NCI-H187 (cell line): ENCODE data around the gene HPN.
"Not testable (repeated sequence)": the region's sequence is repeated elsewhere in the genome, so short reads cannot be mapped to it uniquely, and the experiment has no call there.

Experiments
- DNase-seq, 2 experiments: peaks; one replicate each; lab custom pipeline; 2025; lab: John Stamatoyannopoulos, UW

HPN gene

GRCh38 chr19:35041548-35042055, at the start of gene HPN:
Gene HPN, plus strand, starts transcription at chr19:35041721. Its CDS starts 786 bp downstream, at chr19:35042507.
- DNase-seq = no peak

GRCh38 chr19:34992582-34992981, 48.9 kb upstream of the HPN start:
- not testable (repeated sequence) for DNase-seq

GRCh38 chr19:34994286-34994642, 47.3 kb upstream of the HPN start:
- DNase-seq = no peak

- DNase-seq = no peak
These were observed 46.6 kb upstream of the HPN start for GRCh38 chr19:34994643-34995541.

GRCh38 chr19:34995551-34995950, 46.0 kb upstream of the HPN start:
- DNase-seq = no peak

GRCh38 chr19:34997071-34997617, 44.4 kb upstream of the HPN start:
- no peak for DNase-seq

- DNase-seq = not testable (repeated sequence)
These were observed 43.3 kb upstream of the HPN start for GRCh38 chr19:34998224-34998623.

GRCh38 chr19:34998777-34999497, 42.6 kb upstream of the HPN start:
- DNase-seq = no peak

GRCh38 chr19:34999498-35000337, 41.8 kb upstream of the HPN start, which contains the start of gene GRAMD1A:
Gene GRAMD1A, plus strand, starts transcription at chr19:35000323. Its CDS starts 156 bp downstream, at chr19:35000479.
- DNase-seq = no peak

- DNase-seq = no peak
These were observed 41.2 kb upstream of the HPN start for GRCh38 chr19:35000338-35000646.

- DNase-seq = no peak
These were observed 40.6 kb upstream of the HPN start for GRCh38 chr19:35000647-35001501.

GRCh38 chr19:35002037-35002535, 39.4 kb upstream of the HPN start:
- DNase-seq = no peak

GRCh38 chr19:35004517-35005255, 36.8 kb upstream of the HPN start:
- DNase-seq = no peak

GRCh38 chr19:35005256-35005977, 36.1 kb upstream of the HPN start:
- no peak for DNase-seq

GRCh38 chr19:35006007-35006341, 35.5 kb upstream of the HPN start:
- not testable (repeated sequence) for DNase-seq

- DNase-seq = no peak
These were observed 35.1 kb upstream of the HPN start for GRCh38 chr19:35006342-35006998.

GRCh38 chr19:35006999-35007365, 34.5 kb upstream of the HPN start:
- no peak for DNase-seq

GRCh38 chr19:35007427-35007826, 34.1 kb upstream of the HPN start:
- not testable (repeated sequence) for DNase-seq

- no peak for DNase-seq
These were observed 32.6 kb upstream of the HPN start for GRCh38 chr19:35008891-35009341.
